Measurements from ENCODE around the gene SAMD14.

DNA sequence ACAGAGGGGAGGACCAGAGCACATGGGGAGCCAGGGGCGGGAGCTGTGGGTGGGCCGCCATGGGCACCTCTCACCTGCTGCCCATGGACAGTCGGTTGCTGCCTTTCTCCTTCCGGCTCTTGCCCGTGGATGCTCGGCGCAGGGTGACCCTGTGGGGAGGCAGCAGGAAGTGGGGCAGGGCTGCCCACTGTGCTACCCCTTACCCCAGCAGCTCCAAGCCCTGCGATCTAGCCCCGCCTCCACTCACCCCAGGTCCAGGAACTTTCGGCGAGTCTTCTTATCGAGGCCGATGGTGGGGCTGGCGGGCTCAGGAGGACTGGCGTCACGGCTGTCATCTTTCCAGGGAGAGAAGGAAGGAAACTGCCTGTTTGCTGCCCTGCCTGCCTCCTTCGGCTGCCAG, 14.2 kb downstream of the SAMD14 start:
- TF ChIP-seq, protein P1, sequence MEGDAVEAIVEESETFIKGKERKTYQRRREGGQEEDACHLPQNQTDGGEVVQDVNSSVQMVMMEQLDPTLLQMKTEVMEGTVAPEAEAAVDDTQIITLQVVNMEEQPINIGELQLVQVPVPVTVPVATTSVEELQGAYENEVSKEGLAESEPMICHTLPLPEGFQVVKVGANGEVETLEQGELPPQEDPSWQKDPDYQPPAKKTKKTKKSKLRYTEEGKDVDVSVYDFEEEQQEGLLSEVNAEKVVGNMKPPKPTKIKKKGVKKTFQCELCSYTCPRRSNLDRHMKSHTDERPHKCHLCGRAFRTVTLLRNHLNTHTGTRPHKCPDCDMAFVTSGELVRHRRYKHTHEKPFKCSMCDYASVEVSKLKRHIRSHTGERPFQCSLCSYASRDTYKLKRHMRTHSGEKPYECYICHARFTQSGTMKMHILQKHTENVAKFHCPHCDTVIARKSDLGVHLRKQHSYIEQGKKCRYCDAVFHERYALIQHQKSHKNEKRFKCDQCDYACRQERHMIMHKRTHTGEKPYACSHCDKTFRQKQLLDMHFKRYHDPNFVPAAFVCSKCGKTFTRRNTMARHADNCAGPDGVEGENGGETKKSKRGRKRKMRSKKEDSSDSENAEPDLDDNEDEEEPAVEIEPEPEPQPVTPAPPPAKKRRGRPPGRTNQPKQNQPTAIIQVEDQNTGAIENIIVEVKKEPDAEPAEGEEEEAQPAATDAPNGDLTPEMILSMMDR (conservative IDR thresholded peaks at IDR 0.05; ENCODE audit: low read length): no peak
- no peak for TF ChIP-seq EZH2phosphoT487 (IDR thresholded peaks at IDR 0.05; ENCODE audit: borderline replicate concordance, low read depth, low read length)

Measured in OCI-LY7 (cell line).